Stimulated activated CD4-positive, alpha-beta T cell treated with anti-CD3 and anti-CD28 coated beads, TNF-alpha, amount 100 ng/mL, for 48 hours (primary cell): ENCODE results near the gene CAMSAP3.

Experiments
- DNase-seq, 3 donors: peaks; one replicate each; pipeline ENCODE4 v3.0.0-alpha.2; 2020; ENCODE audit warnings: low read depth in 3 of 3

Gene CAMSAP3

GRCh38 chr19:7611541-7612279 is 16.0 kb downstream of the CAMSAP3 start:
- no peak for DNase-seq

- no peak for DNase-seq
These were observed 16.9 kb downstream of the CAMSAP3 start for GRCh38 chr19:7612282-7613274.

GRCh38 chr19:7614859-7615741 is 19.4 kb downstream of the CAMSAP3 start:
- DNase-seq, result no peak

- DNase-seq, result no peak
These were observed 21.5 kb downstream of the CAMSAP3 start for GRCh38 chr19:7617172-7617571.

- no peak for DNase-seq
These were observed 22.1 kb downstream of the CAMSAP3 start for GRCh38 chr19:7617735-7618134.

GRCh38 chr19:7618348-7618747 is 22.7 kb downstream of the CAMSAP3 start:
- no peak for DNase-seq

GRCh38 chr19:7618771-7619510 is 23.3 kb downstream of the CAMSAP3 start:
- DNase-seq, result no peak

GRCh38 chr19:7619671-7620441 is 24.2 kb downstream of the CAMSAP3 start:
- DNase-seq, result no peak

- DNase-seq, result no peak
These were observed 25.1 kb downstream of the CAMSAP3 start for GRCh38 chr19:7620442-7621412.

GRCh38 chr19:7622933-7623685 is 27.4 kb downstream of the CAMSAP3 start:
- no peak for DNase-seq

GRCh38 chr19:7623725-7624603 is 28.3 kb downstream of the CAMSAP3 start:
- no peak for DNase-seq

- DNase-seq, result no peak
These were observed 29.1 kb downstream of the CAMSAP3 start for GRCh38 chr19:7624810-7625209.

GRCh38 chr19:7625763-7626372 is 30.2 kb downstream of the CAMSAP3 start:
- DNase-seq, result no peak

GRCh38 chr19:7627166-7627565 is 31.5 kb downstream of the CAMSAP3 start:
- no peak for DNase-seq

GRCh38 chr19:7628589-7629311 is 33.1 kb downstream of the CAMSAP3 start:
- DNase-seq, result no peak
